ENCODE data around the gene EPB41L4A. TPM values are rescaled to one million over a fixed set of nuclear protein-coding genes. Genes with fewer than 3 reads are reported as not detected.

Gene EPB41L4A
- total and polyA plus RNA-seq, 2 experiments from 2014 or later, result 0.11 to 0.76 TPM

GRCh38 chr5:112306956-112307355 lies 112.1 kb downstream of the EPB41L4A start:
- Histone ChIP-seq H3K27me3 (replicated peaks; ENCODE audit: insufficient read depth) (no peaks in the 10 kb centered on the region; the same call in 1 of the 2 replicates), H3K9ac (no peak overlapping the region), H3K4me3 (no peak overlapping the region), H3K9me2 (ENCODE audit: insufficient read depth) (no peaks in the 10 kb centered on the region), H3K4me1 (ENCODE audit: insufficient read depth) (no peaks in the 10 kb centered on the region), H2AFZ (no peak overlapping the region), H3K36me3 (ENCODE audit: low read depth) (no peaks in the 10 kb centered on the region), H3K79me2 (ENCODE audit: insufficient read depth) (no peaks in the 10 kb centered on the region), H3K4me2 (ENCODE audit: unreplicated experiment) (no peak overlapping the region), H4K20me1 (ENCODE audit: insufficient read depth) (no peaks in the 10 kb centered on the region), H3K9me3 (ENCODE audit: low read depth) (no peaks in the 10 kb centered on the region), H3K27ac (no peak overlapping the region), H3F3A (ENCODE audit: insufficient read depth) (no peaks in the 10 kb centered on the region)
- no peak for TF ChIP-seq EZH2phosphoT487 (IDR thresholded peaks at IDR 0.05; ENCODE audit: insufficient read depth, low read depth)
- no peak for TF ChIP-seq EZH2 (IDR thresholded peaks at IDR 0.05; ENCODE audit: insufficient read depth, poor library complexity, severe bottlenecking)
- WGBS, 2 experiments (ENCODE audit: low coverage in 1 of 2, low lambda C conversion rate in 2 of 2, missing lambda C conversion rate in 2 of 2), result 31 to 35% methylated on average over 2 of the region's 2 CpGs
- no peak for DNase-seq
- in situ Hi-C loops (cut with MboI), result no loop called here

GRCh38 chr5:112304743-112305142 lies 114.3 kb downstream of the EPB41L4A start:
- no peak overlapping the region for H3K4me2 ChIP-seq (ENCODE audit: unreplicated experiment)
- no peaks in the 10 kb centered on the region for H3F3A ChIP-seq (ENCODE audit: insufficient read depth)
- H3K27ac ChIP-seq, result no peak overlapping the region
- TF ChIP-seq EZH2 (IDR thresholded peaks at IDR 0.05; ENCODE audit: insufficient read depth, poor library complexity, severe bottlenecking), result no peak
- no peak for TF ChIP-seq EZH2phosphoT487 (IDR thresholded peaks at IDR 0.05; ENCODE audit: insufficient read depth, low read depth)
- H3K9ac ChIP-seq, result no peak overlapping the region
- H3K36me3 ChIP-seq (ENCODE audit: low read depth), result no peaks in the 10 kb centered on the region
- WGBS, 2 experiments (ENCODE audit: low coverage in 1 of 2, low lambda C conversion rate in 2 of 2, missing lambda C conversion rate in 2 of 2), result 63 to 77% methylated on average over 2 of the region's 2 CpGs
- no peaks in the 10 kb centered on the region for H3K79me2 ChIP-seq (ENCODE audit: insufficient read depth)
- in situ Hi-C loops (cut with MboI), result no loop called here
- no peaks in the 10 kb centered on the region for H3K27me3 ChIP-seq (replicated peaks; ENCODE audit: insufficient read depth)
- no peaks in the 10 kb centered on the region for H3K4me1 ChIP-seq (ENCODE audit: insufficient read depth)
- DNase-seq, result no peak
- H2AFZ ChIP-seq, result no peak overlapping the region
- H3K4me3 ChIP-seq, result no peak overlapping the region
- no peaks in the 10 kb centered on the region for H4K20me1 ChIP-seq (ENCODE audit: insufficient read depth)
- no peaks in the 10 kb centered on the region for H3K9me3 ChIP-seq (ENCODE audit: low read depth)
- no peaks in the 10 kb centered on the region for H3K9me2 ChIP-seq (ENCODE audit: insufficient read depth)

- TF ChIP-seq EZH2 (IDR thresholded peaks at IDR 0.05; ENCODE audit: insufficient read depth, poor library complexity, severe bottlenecking) (no peak), EZH2phosphoT487 (IDR thresholded peaks at IDR 0.05; ENCODE audit: insufficient read depth, low read depth) (no peak)
- H3K9me3 ChIP-seq (ENCODE audit: low read depth), result no peaks in the 10 kb centered on the region
- no peaks in the 10 kb centered on the region for H4K20me1 ChIP-seq (ENCODE audit: insufficient read depth)
- no peak for DNase-seq
- H3K9me2 ChIP-seq (ENCODE audit: insufficient read depth), result no peaks in the 10 kb centered on the region
- H3K27ac ChIP-seq, result no peak overlapping the region
- no peaks in the 10 kb centered on the region for H3K27me3 ChIP-seq (replicated peaks; ENCODE audit: insufficient read depth)
- 67 to 72% methylated on average over 4 of the region's 4 CpGs for WGBS, 2 experiments (ENCODE audit: low coverage in 1 of 2, low lambda C conversion rate in 2 of 2, missing lambda C conversion rate in 2 of 2)
- in situ Hi-C loops (cut with MboI), result no loop called here
- no peaks in the 10 kb centered on the region for H3K4me1 ChIP-seq (ENCODE audit: insufficient read depth)
- H3K4me3 ChIP-seq, result no peak overlapping the region
- no peaks in the 10 kb centered on the region for H3K36me3 ChIP-seq (ENCODE audit: low read depth)
- H2AFZ ChIP-seq, result no peak overlapping the region
- no peaks in the 10 kb centered on the region for H3F3A ChIP-seq (ENCODE audit: insufficient read depth)
- no peak overlapping the region for H3K9ac ChIP-seq
- H3K4me2 ChIP-seq (ENCODE audit: unreplicated experiment), result no peak overlapping the region
- H3K79me2 ChIP-seq (ENCODE audit: insufficient read depth), result no peaks in the 10 kb centered on the region
Observed at GRCh38 chr5:112303685-112304084, 115.4 kb downstream of the EPB41L4A start.

- in situ Hi-C loops (cut with MboI), result no loop called here
- no peak for TF ChIP-seq EZH2 (IDR thresholded peaks at IDR 0.05; ENCODE audit: insufficient read depth, poor library complexity, severe bottlenecking)
- no peak for TF ChIP-seq EZH2phosphoT487 (IDR thresholded peaks at IDR 0.05; ENCODE audit: insufficient read depth, low read depth)
Observed at GRCh38 chr5:112294126-112294525, 125.0 kb downstream of the EPB41L4A start.

GRCh38 chr5:112293587-112293986 lies 125.5 kb downstream of the EPB41L4A start:
- no peak for DNase-seq

More at GRCh38 chr5:112294126-112294525, 125.0 kb downstream of the EPB41L4A start:
- Histone ChIP-seq H3K36me3 (ENCODE audit: low read depth) (no peaks in the 10 kb centered on the region), H3K4me1 (ENCODE audit: insufficient read depth) (no peaks in the 10 kb centered on the region), H3K4me3 (no peak overlapping the region), H4K20me1 (ENCODE audit: insufficient read depth) (no peaks in the 10 kb centered on the region), H3F3A (ENCODE audit: insufficient read depth) (no peaks in the 10 kb centered on the region), H3K4me2 (ENCODE audit: unreplicated experiment) (no peak overlapping the region), H3K9me2 (ENCODE audit: insufficient read depth) (no peaks in the 10 kb centered on the region), H3K27me3 (replicated peaks; ENCODE audit: insufficient read depth) (no peaks in the 10 kb centered on the region), H3K27ac (no peak overlapping the region), H3K9me3 (ENCODE audit: low read depth) (no peaks in the 10 kb centered on the region), H3K79me2 (ENCODE audit: insufficient read depth) (no peaks in the 10 kb centered on the region), H2AFZ (no peak overlapping the region), H3K9ac (no peak overlapping the region)
- DNase-seq, result no peak
- WGBS, 2 experiments (ENCODE audit: low coverage in 1 of 2, low lambda C conversion rate in 2 of 2, missing lambda C conversion rate in 2 of 2), result 50 to 56% methylated on average over 5 of the region's 5 CpGs

More at GRCh38 chr5:112293587-112293986, 125.5 kb downstream of the EPB41L4A start:
- Histone ChIP-seq H4K20me1 (ENCODE audit: insufficient read depth) (no peaks in the 10 kb centered on the region), H3K36me3 (ENCODE audit: low read depth) (no peaks in the 10 kb centered on the region), H3K27me3 (replicated peaks; ENCODE audit: insufficient read depth) (no peaks in the 10 kb centered on the region), H3K4me3 (no peak overlapping the region), H3K9ac (no peak overlapping the region), H3K27ac (no peak overlapping the region), H3K79me2 (ENCODE audit: insufficient read depth) (no peaks in the 10 kb centered on the region), H3F3A (ENCODE audit: insufficient read depth) (no peaks in the 10 kb centered on the region), H3K9me3 (ENCODE audit: low read depth) (no peaks in the 10 kb centered on the region), H3K4me2 (ENCODE audit: unreplicated experiment) (no peak overlapping the region), H3K4me1 (ENCODE audit: insufficient read depth) (no peaks in the 10 kb centered on the region), H3K9me2 (ENCODE audit: insufficient read depth) (no peaks in the 10 kb centered on the region), H2AFZ (no peak overlapping the region)
- 41 to 48% methylated on average over 7 of the region's 7 CpGs for WGBS, 2 experiments (ENCODE audit: low coverage in 1 of 2, low lambda C conversion rate in 2 of 2, missing lambda C conversion rate in 2 of 2)
- in situ Hi-C loops (cut with MboI), result no loop called here
- no peak for TF ChIP-seq EZH2phosphoT487 (IDR thresholded peaks at IDR 0.05; ENCODE audit: insufficient read depth, low read depth)
- no peak for TF ChIP-seq EZH2 (IDR thresholded peaks at IDR 0.05; ENCODE audit: insufficient read depth, poor library complexity, severe bottlenecking)

Measured in GM23248 (cell line).